Measurements from ENCODE around the gene DUXA. TPM values are rescaled to one million over a fixed set of nuclear protein-coding genes. Genes with fewer than 3 reads are reported as not detected.
"Not testable (repeated sequence)": the region's sequence is repeated elsewhere in the genome, so short reads cannot be mapped to it uniquely, and the experiment has no call there.

DUXA gene
- not detected for total RNA-seq

- TF ChIP-seq POLR2A (IDR thresholded peaks at IDR 0.05): no peak
- TF ChIP-seq, protein P1, sequence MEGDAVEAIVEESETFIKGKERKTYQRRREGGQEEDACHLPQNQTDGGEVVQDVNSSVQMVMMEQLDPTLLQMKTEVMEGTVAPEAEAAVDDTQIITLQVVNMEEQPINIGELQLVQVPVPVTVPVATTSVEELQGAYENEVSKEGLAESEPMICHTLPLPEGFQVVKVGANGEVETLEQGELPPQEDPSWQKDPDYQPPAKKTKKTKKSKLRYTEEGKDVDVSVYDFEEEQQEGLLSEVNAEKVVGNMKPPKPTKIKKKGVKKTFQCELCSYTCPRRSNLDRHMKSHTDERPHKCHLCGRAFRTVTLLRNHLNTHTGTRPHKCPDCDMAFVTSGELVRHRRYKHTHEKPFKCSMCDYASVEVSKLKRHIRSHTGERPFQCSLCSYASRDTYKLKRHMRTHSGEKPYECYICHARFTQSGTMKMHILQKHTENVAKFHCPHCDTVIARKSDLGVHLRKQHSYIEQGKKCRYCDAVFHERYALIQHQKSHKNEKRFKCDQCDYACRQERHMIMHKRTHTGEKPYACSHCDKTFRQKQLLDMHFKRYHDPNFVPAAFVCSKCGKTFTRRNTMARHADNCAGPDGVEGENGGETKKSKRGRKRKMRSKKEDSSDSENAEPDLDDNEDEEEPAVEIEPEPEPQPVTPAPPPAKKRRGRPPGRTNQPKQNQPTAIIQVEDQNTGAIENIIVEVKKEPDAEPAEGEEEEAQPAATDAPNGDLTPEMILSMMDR (IDR thresholded peaks at IDR 0.05): no peak
- no peak within 1 kb of the TSS for H3K27ac ChIP-seq
- no peaks in the 10 kb centered on the region for H3K4me1 ChIP-seq
- no peaks in the 10 kb centered on the region for H3K27me3 ChIP-seq
- no peak within 1 kb of the TSS for H3K4me3 ChIP-seq
- no peaks in the 10 kb centered on the region for H3K9me3 ChIP-seq
- H3K36me3 ChIP-seq: no peaks in the 10 kb centered on the region
- DNase-seq: no peak
Measured at GRCh38 chr19:57167385-57167784, at the start of gene DUXA. Gene DUXA, minus strand, starts transcription at chr19:57167485. Its CDS starts 42 bp downstream, at chr19:57167443.

DNA sequence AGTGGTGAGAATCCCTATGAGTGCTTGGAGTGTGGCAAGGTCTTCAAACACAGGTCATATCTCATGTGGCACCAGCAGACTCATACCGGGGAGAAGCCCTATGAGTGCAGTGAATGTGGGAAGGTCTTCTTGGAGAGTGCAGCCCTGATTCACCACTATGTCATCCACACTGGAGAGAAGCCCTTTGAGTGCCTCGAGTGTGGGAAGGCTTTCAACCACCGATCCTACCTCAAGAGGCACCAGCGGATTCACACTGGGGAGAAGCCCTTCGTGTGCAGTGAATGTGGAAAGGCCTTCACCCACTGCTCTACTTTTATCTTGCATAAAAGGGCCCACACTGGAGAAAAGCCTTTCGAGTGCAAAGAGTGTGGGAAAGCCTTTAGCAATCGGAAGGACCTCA, 44.8 kb upstream of the DUXA start:
- no peaks in the 10 kb centered on the region for H3K4me1 ChIP-seq
- no peak overlapping the region for H3K27ac ChIP-seq
- H3K9me3 ChIP-seq: peaks cover 0 to 19% (median 0%) of the 10 kb centered on the region in 4 donors
- peaks cover 0 to 80% (median 5%) of the 10 kb centered on the region in 3 donors for H3K36me3 ChIP-seq
- no peak for DNase-seq
- TF ChIP-seq POLR2A (IDR thresholded peaks at IDR 0.05): no peak
- TF ChIP-seq, protein P1 (IDR thresholded peaks at IDR 0.05): no peak
- H3K27me3 ChIP-seq: no peaks in the 10 kb centered on the region
- no peak overlapping the region for H3K4me3 ChIP-seq

- Histone ChIP-seq H3K4me1 (no peaks in the 10 kb centered on the region), H3K4me3 (no peak overlapping the region), H3K27me3 (no peaks in the 10 kb centered on the region), H3K27ac (no peak overlapping the region), H3K9me3 (peaks cover 0 to 14% (median 0%) of the 10 kb centered on the region in 4 donors), H3K36me3 (peaks cover 3 to 81% (median 5%) of the 10 kb centered on the region in 3 donors)
- DNase-seq: no peak
- TF ChIP-seq, protein P1 (IDR thresholded peaks at IDR 0.05): no peak
- no peak for TF ChIP-seq POLR2A (IDR thresholded peaks at IDR 0.05)
Measured at GRCh38 chr19:57210381-57210780, 43.1 kb upstream of the DUXA start.

DNA sequence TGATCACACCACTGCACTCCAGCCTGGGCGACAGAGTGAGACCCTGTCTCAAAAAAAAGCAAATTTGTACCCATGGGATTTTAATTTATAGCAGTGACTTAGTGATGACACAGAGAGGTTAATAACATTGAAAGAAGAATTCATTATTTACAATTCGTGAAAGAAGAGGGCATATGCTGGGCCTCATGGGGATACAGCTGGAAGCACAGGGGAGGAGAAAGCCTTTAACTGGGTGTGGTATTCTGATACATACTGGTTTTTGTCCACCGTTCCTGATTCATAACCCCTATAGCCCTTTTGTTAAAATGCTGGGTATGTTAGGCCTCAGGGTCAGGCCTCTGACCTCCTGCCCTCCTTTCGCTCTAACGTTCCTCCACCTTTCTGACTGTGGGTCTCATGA, 34.9 kb upstream of the DUXA start:
- Histone ChIP-seq H3K27ac (no peak overlapping the region), H3K4me1 (no peaks in the 10 kb centered on the region), H3K27me3 (no peaks in the 10 kb centered on the region), H3K4me3 (no peak overlapping the region), H3K9me3 (peaks cover 0 to 6% (median 0%) of the 10 kb centered on the region in 4 donors), H3K36me3 (peaks cover 0 to 81% (median 3%) of the 10 kb centered on the region in 3 donors)
- TF ChIP-seq POLR2A (IDR thresholded peaks at IDR 0.05): no peak
- TF ChIP-seq, protein P1 (IDR thresholded peaks at IDR 0.05): no peak
- no peak for DNase-seq

DNA sequence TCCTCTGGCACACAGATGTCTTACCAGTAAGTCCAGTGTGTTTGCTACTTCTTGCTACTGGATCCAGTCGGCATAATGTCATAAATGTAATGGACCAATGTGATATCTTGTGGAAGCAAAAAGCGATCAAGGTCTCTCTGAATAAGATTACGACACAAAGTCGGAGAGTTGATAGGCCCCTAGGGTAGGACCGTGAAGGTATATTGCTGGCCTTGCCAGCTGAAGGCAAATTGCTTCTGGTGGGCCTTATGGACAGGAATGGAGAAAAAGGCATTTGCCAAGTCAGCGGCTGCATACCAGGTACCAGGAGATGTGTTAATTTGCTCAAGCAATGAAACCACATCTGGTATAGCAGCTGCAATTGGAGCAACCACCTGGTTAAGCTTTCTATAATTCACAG, 30.6 kb upstream of the DUXA start:
- not testable (repeated sequence) for H3K27ac ChIP-seq, DNase-seq, H3K4me3 ChIP-seq, H3K9me3 ChIP-seq, H3K27me3 ChIP-seq, H3K4me1 ChIP-seq
- peaks cover 0 to 86% (median 3%) of the 10 kb centered on the region in 3 donors for H3K36me3 ChIP-seq

DNA sequence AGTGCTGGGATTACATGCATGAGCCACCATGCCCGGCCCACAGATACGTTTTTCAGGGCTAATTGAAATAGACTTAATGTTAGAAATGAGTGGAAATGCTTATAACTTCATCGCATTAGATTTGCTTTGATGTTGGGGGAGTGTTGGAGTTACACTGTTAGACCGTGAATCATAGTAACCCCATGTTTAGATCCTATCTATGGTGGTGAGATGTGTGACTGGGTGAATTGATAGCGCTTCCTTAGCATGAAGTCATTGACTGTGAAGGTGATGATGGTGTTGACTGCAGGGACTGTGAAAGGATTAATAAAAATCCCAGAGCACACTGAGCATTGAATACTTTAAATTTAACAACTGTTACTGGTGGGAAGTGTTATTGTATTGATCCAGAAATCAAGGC, 25.7 kb upstream of the DUXA start:
- Histone ChIP-seq H3K27ac (no peak overlapping the region), H3K9me3 (no peaks in the 10 kb centered on the region), H3K27me3 (no peaks in the 10 kb centered on the region), H3K4me3 (peak overlapping the region in 2 of 4 donors; percentile 88 to 93), H3K4me1 (peaks cover 0 to 13% (median 5%) of the 10 kb centered on the region in 4 donors), H3K36me3 (peaks cover 0 to 47% (median 3%) of the 10 kb centered on the region in 3 donors)
- DNase-seq: no peak
- no peak for TF ChIP-seq POLR2A (IDR thresholded peaks at IDR 0.05)

- TF ChIP-seq, protein P1 (IDR thresholded peaks at IDR 0.05): no peak
- no peak for TF ChIP-seq POLR2A (IDR thresholded peaks at IDR 0.05)
- no peak for DNase-seq
- Histone ChIP-seq H3K9me3 (no peaks in the 10 kb centered on the region), H3K36me3 (peaks cover 0 to 38% (median 3%) of the 10 kb centered on the region in 3 donors), H3K4me1 (peaks cover 0 to 13% (median 5%) of the 10 kb centered on the region in 4 donors), H3K27me3 (no peaks in the 10 kb centered on the region), H3K4me3 (peak overlapping the region; percentile 83 to 93 (median 90)), H3K27ac (peak overlapping the region; percentile 70 to 87 (median 86))
Measured at GRCh38 chr19:57192077-57192420, 24.8 kb upstream of the DUXA start.
